Medulla oblongata (tissue), 1 donor: ENCODE data around the gene NPW.
"Not testable (repeated sequence)": the region's sequence is repeated elsewhere in the genome, so short reads cannot be mapped to it uniquely, and the experiment has no call there.

Experiments used
- DNase-seq: peaks from one replicate; pipeline ENCODE4 v3.0.0-alpha.2; 2015; ENCODE audit errors: extremely low spot score

The NPW gene

DNA sequence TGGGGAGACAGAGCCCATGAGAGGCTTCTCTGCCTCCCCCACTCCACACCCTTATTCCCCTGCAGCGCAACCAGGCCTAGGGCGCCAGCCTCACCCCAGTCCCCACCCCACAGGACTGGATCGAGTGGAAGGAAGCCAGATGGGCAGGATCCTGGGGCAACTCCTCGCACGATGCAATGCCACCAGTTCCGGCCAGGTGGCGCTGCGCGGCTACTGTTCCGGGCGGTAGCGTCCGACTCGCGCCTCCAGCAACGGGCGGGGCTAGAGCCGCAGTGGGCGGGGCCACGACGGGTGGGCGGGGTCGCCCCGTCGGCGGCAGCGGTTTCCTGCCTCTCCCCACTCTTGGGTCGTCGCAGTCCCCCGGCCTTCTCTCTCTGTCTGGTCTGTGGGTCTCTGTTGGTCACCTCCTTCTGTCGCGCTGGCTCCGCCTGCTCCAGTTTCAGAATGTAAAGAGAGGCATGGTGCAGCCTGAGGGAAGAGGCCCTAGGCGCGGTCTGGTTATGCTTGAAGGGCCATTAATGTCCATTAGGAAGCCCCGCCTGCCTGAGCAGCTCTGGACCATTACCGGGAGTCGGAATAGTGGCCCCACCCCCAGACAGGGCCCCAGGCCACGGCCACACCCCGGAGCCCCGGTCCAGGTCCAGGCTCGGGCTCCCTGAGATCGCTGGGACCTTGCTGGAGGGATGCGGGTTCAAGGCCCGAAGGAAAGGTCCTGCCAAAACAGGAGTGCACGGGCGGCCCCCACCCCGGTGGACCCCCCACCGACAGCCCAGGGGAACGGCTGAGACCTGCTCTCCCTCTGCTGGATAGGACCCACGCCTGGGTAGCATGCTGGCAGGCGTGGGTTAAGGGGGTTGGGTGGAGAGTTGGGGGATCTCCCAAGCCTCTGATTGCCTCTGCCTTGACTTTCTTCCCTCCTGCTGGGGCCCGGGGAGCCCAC, 3.8 kb downstream of the NPW start:
- peak; percentile 93 for DNase-seq

- DNase-seq = no peak
Measured at GRCh38 chr16:2024032-2024420, 4.4 kb downstream of the NPW start.

DNA sequence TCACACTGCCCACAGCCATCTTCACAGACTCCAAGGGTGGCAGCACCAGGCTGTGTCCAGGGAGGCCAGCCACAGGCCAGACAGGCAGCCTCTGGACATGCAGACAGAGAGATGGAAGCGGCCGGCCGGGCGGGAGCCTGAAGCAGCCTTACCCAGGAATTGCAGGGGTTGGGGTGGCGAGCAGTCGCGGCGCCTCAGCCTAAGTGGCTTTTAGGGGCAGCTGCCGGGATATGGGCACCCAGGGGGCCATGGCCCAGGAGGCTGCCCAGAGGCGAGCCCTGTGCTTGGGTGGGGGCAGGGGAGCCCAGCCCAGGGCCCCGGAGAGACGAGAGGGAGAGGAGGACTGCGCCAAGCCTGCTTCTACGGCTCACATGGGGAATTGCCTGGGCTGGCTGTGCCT, 5.7 kb downstream of the NPW start:
- no peak for DNase-seq

DNA sequence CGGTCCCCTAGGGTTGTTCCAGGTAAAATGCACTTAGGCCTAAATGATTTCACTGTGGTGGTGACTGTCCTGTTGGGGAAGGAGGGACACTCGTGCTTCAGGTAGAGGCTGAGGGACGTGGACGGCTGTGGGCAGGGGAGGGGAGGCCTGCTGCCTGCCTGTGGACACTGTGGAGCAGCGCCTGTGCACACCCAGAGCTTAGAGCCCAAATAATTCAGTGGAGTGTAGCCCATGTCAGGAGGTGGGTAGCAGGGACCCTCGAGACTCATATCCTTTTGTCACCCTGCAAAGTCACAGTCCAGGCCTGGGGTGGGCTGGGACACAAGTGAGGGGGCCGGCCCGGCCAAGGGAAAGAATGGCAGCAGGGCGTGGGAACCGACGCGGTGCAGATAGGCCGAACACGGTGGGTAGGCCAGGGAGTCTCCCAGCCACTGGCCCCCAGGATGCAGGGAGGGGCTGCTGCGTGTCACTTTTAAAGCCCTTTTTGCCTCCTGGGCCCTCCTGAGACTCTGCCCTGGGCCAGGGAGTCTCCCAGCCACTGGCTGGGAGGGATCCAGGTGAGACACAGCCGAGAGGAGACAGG, 6.4 kb downstream of the NPW start:
- no peak for DNase-seq

- DNase-seq = no peak
Measured at GRCh38 chr16:2026461-2027023, 7.0 kb downstream of the NPW start, which contains the start of gene NHERF2. Gene NHERF2 (plus strand): TSS chr16:2026902. CDS start chr16:2027006, 104 bp downstream.

DNA sequence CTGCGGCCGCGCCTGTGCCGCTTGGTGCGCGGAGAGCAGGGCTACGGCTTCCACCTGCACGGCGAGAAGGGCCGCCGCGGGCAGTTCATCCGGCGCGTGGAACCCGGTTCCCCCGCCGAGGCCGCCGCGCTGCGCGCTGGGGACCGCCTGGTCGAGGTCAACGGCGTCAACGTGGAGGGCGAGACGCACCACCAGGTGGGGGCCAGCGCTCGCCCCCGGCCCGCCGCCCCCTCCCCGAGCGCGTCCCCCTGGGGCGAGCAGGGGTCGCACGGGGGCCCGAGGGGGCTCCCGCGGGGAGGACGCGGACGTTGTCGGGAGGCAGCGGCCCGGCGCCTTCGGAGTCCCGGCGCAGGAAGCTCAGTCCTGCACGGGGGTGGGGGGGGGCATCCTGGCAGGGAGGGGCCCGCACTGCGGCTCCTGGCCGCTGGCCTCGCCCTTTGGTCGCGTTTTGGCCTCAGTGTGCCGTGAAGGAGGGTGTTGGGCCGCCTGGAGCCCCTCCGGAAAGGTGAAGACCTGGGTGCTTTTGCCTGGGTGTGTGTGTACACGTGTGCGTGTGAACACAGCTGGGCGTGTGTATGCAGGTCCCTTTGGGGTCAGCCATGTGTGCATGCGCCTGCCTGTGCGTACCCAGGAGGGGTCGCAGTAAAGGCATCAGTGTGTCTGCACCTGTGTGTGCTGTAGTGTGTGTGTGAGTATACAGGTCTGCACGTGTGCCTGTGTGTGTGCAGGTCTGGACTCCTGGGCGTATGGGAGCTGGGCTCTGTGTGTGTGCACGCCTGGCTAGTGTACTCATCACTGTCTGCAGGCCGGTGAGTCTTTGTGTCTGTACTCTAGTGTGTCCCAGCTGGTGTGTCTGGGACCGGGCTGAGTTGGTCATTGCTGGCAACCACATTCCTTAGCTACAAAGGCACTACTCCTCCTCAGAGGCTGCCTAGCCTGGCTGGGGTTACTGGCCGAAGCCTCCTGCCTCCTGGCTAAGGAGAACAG, 7.7 kb downstream of the NPW start:
- DNase-seq = no peak

DNA sequence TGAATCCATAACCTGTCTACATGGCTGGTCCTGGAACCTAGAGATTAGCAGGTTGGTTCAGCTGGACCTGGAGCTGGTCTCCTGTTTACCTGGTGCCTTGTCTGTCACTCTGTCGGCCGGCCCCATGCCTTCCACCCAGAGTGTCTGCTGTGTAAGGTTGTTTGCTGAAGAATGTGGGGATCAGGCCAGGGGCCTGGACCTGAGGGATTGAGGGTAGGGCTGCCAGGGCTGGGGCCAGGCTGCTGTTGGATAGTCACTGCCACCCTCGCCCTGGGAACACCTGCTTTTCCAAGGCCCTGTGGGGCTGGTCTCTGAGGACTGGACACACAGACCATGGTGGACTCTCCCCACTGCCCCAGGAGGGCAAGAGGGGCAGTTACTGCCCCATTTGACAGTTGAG, 8.6 kb downstream of the NPW start:
- DNase-seq = no peak

DNA sequence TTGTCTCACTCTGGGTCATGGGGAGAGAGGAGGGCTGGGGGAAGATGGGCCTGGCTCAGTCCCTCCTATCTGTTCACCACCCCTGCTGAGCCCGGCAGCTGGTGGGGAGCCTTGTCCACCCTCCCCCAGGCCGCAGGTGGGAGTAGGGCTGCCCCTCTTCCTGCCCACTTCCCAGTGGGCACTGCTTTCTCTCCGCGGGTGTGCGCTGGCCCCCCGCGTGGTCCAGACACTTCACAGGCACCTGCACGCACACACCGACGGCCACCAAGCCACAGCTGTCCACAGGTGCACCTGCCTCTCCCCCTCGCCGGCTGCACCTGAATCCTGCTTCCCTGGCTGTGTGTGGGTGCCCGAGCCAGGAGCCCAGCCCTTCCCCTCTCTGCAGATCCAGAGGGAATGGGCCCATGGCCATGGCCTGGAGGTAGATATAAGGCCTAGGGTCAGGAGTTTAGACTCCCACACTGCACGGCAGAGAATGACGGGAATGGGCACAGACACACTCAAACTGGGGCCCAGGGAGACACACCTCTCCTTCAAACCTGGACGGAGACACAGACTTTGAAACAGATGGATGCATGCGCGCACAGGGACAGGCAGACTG, 9.1 kb downstream of the NPW start:
- DNase-seq = no peak

DNA sequence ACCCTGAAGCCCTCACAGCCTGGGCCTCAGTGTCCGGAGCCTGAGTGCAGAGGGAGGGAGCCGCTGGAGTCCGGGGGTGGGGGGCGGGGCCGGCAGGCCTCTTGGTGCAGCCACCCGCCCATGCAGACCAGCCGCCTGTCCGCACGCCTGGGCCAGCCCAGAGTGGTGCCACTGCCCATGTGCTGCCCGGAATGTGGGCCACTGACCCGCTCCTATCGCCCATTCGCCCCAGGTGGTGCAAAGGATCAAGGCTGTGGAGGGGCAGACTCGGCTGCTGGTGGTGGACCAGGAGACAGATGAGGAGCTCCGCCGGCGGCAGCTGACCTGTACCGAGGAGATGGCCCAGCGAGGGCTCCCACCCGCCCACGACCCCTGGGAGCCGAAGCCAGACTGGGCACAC, 9.8 kb downstream of the NPW start:
- no peak for DNase-seq

DNA sequence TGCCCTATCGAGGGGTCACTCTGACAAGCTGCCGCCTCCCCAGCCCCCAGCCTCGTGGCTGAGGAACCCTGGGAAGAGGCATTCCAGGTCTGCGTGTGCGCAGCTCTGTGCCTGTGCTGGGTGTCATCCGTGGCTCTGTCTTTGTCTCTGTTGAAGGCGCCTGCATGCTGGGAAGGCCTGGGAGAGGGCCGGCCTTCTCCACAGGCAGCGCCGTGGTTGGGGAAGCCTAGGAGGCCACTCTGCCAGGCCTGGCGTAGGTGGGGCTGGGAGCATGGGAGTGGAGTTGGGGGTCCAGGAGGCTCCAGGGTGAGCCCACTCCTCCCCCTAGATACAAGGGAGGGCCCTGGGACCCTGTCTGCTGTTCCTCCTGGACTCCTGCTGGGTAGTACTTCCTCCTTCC, 10.5 kb downstream of the NPW start:
- DNase-seq = no peak

GRCh38 chr16:2031081-2031577, 11.5 kb downstream of the NPW start:
- DNase-seq = no peak

DNA sequence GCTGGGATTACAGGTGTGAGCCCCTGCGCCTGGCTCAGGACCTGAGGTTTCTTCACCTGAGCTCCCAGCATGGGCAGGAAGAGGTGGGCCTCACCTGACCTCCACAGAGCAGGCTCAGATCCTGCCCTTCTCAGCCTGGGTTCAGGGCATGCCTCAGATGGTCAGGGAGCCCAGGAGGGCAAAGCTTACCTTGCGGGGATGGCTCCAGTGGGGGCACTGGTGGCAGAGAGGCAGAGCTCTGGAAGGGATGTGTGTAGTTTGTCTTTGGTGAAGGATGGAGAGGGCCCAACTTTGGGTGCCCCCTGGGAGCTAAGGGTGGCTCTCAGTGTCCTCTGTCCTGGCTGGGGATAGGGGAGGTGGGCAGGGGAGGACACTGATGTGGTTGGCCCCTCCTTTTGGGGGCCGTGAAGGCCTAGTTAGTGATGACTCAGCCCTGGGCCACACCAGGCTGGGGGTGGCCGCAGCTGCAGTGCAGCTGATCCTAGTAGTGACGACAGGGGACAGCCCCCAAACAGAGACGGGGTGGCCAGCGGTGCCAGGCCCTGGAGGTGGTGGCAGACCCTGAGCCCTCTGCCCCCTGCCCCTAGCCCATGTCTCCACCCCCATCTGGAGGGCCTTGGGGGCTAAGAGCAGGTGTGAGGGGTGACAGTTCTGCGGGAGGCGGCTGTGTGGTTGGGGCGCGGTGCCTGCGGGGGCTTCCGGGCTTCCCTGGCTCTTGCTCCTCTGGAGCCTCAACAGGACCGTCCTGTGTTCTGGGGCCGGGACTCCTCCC, 12.9 kb downstream of the NPW start:
- peak; percentile 25 for DNase-seq

DNA sequence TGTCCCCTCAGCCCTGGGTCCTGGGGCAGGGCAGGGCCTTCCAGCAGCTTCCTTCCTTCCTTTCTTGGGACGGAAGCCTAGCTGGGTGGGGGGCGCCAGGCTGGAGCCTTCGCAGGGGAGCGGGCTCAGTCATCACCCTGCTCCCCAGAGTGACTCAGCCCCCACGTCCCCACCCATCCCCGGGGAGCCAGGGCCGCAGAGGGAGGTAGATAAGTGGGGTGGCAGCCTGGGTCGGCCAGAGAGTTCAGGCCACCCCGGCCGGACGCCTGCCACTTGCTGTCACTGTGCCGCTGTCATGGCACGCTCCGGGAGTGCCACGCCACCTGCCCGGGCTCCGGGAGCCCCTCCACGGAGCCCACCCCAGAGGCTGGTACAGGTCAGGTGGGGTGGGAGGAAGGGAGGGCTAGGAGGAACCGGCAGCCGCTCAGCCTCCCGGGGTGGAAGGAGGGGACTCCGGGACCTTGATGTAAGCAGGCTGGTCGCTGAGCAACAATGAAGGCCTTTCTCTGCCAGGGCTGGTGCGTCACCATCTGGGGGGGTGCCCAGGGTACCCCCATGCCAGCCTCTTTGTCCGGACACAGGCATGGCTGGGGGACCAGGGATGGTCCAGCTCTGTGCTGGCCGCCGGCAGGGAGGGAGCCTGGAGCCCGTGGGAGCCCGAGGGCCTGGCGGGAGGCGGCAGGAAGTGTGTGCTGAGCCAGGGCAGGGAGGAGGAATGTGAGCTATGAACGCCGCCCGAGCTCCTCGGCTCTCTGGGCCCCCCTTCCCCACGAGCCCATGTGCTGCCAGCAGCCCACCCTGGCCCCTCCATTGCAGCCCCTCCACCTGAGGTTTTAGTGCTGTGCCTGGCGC, 13.7 kb downstream of the NPW start:
- DNase-seq = peak; percentile 92

- not testable (repeated sequence) for DNase-seq
Measured at GRCh38 chr16:2033909-2034695, 14.5 kb downstream of the NPW start.

DNA sequence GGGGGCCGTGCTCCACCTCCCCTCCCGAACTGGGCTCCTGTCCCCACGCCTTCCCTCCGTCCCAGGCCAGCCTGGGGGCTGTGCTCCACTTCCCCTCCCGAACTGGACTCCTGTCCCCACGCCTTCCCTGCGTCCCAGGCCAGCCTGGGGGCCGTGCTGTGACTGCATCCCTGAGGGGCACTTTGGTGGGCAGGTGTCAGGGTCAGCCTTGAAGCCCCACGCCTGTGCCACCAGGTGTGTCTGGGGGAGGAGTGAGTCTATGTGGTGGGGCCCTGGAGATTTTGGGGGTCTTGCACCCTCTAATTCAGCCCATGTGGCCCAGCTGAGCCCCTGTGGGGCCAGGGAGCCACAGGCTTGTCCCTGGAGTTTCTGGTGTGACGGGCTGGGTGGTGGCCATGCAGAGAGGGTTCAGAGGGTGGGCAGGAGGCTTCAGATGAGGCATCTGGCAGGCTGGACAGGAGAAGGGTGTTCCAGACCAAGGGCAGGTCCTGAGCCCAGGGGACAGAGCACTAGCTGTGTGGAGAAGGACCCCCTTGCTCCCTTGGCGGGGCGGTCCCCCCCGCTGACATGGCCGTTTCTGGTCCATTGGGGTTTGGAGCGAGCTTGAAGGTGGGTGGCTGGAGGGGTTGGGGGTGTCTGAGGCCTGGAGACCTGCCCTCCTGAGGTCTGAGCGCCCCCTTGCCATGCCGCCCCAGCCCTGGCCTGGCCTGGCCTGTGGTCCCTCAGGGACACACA, 15.3 kb downstream of the NPW start:
- DNase-seq = no peak

DNA sequence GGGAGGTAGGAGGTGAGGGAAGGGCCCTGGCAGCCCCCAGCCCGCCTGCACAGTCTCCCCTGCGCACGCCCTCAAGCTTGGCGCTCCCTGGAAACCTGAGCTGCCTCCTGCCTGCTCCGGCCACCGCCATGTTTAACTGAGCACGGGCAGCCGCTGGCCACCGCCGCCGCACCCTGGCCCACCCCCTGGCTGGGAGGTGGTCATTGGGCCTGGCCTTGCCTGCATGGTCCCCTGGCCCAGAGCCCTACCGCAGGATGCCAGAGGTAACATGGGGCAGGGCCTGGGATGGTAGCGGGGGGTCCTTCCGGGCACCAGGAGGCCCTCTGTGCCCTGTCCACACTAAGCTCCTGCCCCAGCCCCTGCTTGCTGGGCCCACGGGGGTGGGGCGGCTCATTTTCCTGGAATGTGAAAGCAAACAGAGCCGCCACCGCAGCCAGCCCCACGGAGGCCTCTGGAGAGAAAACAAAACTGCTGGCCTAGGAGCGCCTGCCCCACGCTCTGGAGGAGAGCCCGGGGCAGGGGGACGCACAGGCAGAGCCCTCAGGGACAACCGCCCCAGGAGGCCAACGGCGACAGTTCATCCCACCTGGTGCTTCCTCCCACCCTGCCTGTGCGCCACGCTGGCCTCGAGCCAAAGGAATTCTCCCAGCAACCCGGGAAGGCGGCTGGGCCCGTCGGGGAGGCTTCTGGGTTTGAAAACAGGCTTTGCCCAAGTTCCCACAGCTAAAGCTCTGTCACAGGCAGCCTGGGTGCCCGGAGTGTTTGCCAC, 16.0 kb downstream of the NPW start:
- no peak for DNase-seq
